Measurements from ENCODE around the gene CFAP126. TPM values are rescaled to one million over a fixed set of nuclear protein-coding genes. Genes with fewer than 3 reads are reported as not detected.

CFAP126 gene
- polyA plus RNA-seq, 1 donor (not counting 4 experiments of a cell fraction or from before 2014, with no cell fraction given), result not detected

DNA sequence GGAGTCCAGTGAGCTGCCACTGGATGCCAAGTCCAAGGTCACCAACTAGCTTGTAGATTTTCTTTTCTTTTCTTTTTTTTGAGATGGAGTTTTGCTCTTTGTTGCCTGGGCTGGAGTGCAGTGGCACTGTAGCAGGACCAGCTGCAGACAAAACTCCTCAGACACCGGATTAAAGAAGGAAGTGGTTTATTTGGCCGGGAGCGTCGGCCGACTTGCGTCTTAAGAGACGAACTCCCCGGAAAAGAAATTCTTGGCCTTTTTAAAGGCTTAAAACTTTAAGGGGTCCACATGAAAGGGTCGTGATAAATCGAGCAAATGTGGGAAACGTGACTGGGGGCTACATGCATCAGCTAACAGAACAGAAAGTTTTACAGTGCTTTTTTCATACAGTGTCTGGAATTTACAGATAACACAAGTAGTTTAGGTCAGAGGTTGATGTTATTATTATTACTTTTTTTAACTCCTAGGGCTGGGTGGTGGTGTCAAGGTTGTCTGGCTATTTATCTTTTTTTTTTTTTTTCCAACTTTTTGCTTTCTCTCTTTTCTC, 36.4 kb upstream of the CFAP126 start:
- TF ChIP-seq EZH2 (IDR thresholded peaks at IDR 0.05; ENCODE audit: low read length), result no peak
- TF ChIP-seq, protein P1, sequence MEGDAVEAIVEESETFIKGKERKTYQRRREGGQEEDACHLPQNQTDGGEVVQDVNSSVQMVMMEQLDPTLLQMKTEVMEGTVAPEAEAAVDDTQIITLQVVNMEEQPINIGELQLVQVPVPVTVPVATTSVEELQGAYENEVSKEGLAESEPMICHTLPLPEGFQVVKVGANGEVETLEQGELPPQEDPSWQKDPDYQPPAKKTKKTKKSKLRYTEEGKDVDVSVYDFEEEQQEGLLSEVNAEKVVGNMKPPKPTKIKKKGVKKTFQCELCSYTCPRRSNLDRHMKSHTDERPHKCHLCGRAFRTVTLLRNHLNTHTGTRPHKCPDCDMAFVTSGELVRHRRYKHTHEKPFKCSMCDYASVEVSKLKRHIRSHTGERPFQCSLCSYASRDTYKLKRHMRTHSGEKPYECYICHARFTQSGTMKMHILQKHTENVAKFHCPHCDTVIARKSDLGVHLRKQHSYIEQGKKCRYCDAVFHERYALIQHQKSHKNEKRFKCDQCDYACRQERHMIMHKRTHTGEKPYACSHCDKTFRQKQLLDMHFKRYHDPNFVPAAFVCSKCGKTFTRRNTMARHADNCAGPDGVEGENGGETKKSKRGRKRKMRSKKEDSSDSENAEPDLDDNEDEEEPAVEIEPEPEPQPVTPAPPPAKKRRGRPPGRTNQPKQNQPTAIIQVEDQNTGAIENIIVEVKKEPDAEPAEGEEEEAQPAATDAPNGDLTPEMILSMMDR (optimal IDR thresholded peaks at IDR 0.05 in 1 of 3, IDR thresholded peaks at IDR 0.05 in 1 of 3, conservative IDR thresholded peaks at IDR 0.05 in 1 of 3; ENCODE audit: extremely low read depth in 1 of 3, insufficient read depth in 2 of 3, low read length in 3 of 3), result no peak
- no peaks in the 10 kb centered on the region for H3K9me1 ChIP-seq (ENCODE audit: control insufficient read depth, extremely low read depth, insufficient read depth, low read length)
- dilution Hi-C loops (cut with MboI; ENCODE audit: extremely low pct_ligation_motif_present, low sequenced_read_pairs), result no loop called here

DNA sequence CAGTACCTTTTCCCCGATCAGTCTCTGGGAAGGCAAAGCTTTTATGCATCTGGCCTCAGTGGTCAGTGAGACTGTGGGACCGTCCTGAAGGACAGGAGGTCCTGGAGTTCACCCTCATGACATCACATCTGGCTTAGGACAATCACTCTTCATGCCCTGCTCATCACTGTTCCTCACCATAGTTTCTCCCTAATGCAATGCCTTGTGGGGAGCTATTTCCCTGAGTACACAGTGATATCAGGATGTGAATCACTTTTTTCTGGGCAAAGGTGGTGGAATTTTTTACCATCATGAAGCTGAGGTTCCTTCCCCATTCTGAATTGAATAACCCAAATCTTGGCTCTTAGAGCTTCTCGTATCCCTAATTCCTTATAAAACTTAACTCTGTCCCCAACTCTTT, 34.8 kb upstream of the CFAP126 start:
- H3K27me3 ChIP-seq (ENCODE audit: control insufficient read depth, extremely low read depth, insufficient read depth, low read length), result no peaks in the 10 kb centered on the region
- H3K79me2 ChIP-seq (ENCODE audit: control insufficient read depth, insufficient read depth, low read length), result no peaks in the 10 kb centered on the region
- H3K9me1 ChIP-seq (ENCODE audit: control insufficient read depth, extremely low read depth, insufficient read depth, low read length), result no peaks in the 10 kb centered on the region
- FAIRE-seq (peak; percentile 70), DNase-seq (ENCODE audit: low read depth, low spot score) (no peak)
- dilution Hi-C loops (cut with MboI; ENCODE audit: extremely low pct_ligation_motif_present, low sequenced_read_pairs), result no loop called here
- H2AFZ ChIP-seq (ENCODE audit: control insufficient read depth, low read length), result no peak overlapping the region
- no peaks in the 10 kb centered on the region for H3K36me3 ChIP-seq (ENCODE audit: control insufficient read depth in 2 of 2, extremely low read depth in 1 of 2, insufficient read depth in 2 of 2, low read length in 2 of 2)
- peaks cover 6% of the 10 kb centered on the region for H3K4me1 ChIP-seq (ENCODE audit: control insufficient read depth, extremely low read depth, insufficient read depth, low read length)
- no peaks in the 10 kb centered on the region for H3K9me3 ChIP-seq (ENCODE audit: control insufficient read depth, low read depth, low read length)
- H4K20me1 ChIP-seq (ENCODE audit: control insufficient read depth, extremely low read depth, insufficient read depth, low read length), result no peaks in the 10 kb centered on the region
- no peak overlapping the region for H3K27ac ChIP-seq (ENCODE audit: control insufficient read depth, insufficient read depth, low read length)
- H3K4me3 ChIP-seq (ENCODE audit: control insufficient read depth in 2 of 3, extremely low read depth in 1 of 3, insufficient read depth in 2 of 3, low read depth in 1 of 3, low read length in 3 of 3), result no peak overlapping the region
- H3K4me2 ChIP-seq (ENCODE audit: control insufficient read depth, extremely low read depth, insufficient read depth, low read depth, low read length), result no peak overlapping the region
- no peak overlapping the region for H3K9ac ChIP-seq (ENCODE audit: control insufficient read depth, extremely low read depth, insufficient read depth, low read length)
- TF ChIP-seq, protein P1 (optimal IDR thresholded peaks at IDR 0.05 in 1 of 3, IDR thresholded peaks at IDR 0.05 in 1 of 3, conservative IDR thresholded peaks at IDR 0.05 in 1 of 3; ENCODE audit: extremely low read depth in 1 of 3, insufficient read depth in 2 of 3, low read length in 3 of 3), result no peak
- no peak for TF ChIP-seq EZH2 (IDR thresholded peaks at IDR 0.05; ENCODE audit: low read length)

More for the DNA sequence above, 36.4 kb upstream of the CFAP126 start:
- H4K20me1 ChIP-seq (ENCODE audit: control insufficient read depth, extremely low read depth, insufficient read depth, low read length), result no peaks in the 10 kb centered on the region
- H3K27ac ChIP-seq (ENCODE audit: control insufficient read depth, insufficient read depth, low read length), result no peak overlapping the region
- no peaks in the 10 kb centered on the region for H3K36me3 ChIP-seq (ENCODE audit: control insufficient read depth in 2 of 2, extremely low read depth in 1 of 2, insufficient read depth in 2 of 2, low read length in 2 of 2)
- DNase-seq (ENCODE audit: low read depth, low spot score), result no peak
- no peak for FAIRE-seq
- H3K79me2 ChIP-seq (ENCODE audit: control insufficient read depth, insufficient read depth, low read length), result no peaks in the 10 kb centered on the region
- H3K9me3 ChIP-seq (ENCODE audit: control insufficient read depth, low read depth, low read length), result no peaks in the 10 kb centered on the region
- H2AFZ ChIP-seq (ENCODE audit: control insufficient read depth, low read length), result no peak overlapping the region
- no peak overlapping the region for H3K4me2 ChIP-seq (ENCODE audit: control insufficient read depth, extremely low read depth, insufficient read depth, low read depth, low read length)
- no peak overlapping the region for H3K4me3 ChIP-seq (ENCODE audit: control insufficient read depth in 2 of 3, extremely low read depth in 1 of 3, insufficient read depth in 2 of 3, low read depth in 1 of 3, low read length in 3 of 3)
- H3K27me3 ChIP-seq (ENCODE audit: control insufficient read depth, extremely low read depth, insufficient read depth, low read length), result no peaks in the 10 kb centered on the region
- no peak overlapping the region for H3K9ac ChIP-seq (ENCODE audit: control insufficient read depth, extremely low read depth, insufficient read depth, low read length)
- peaks cover under 1% of the 10 kb centered on the region for H3K4me1 ChIP-seq (ENCODE audit: control insufficient read depth, extremely low read depth, insufficient read depth, low read length)
